Upper lobe of left lung (tissue), 6 donors: ENCODE data around the gene AGBL3. TPM values are rescaled to one million over a fixed set of nuclear protein-coding genes. Genes with fewer than 3 reads are reported as not detected.
A peak's percentile ranks its signal among the peaks of the same experiment; 100 is the strongest.

ENCODE experiments used
- ATAC-seq, 2 donors: fragments of 200-7000 bp; cut with Tn5 transposase; one replicate each; pipeline ENCODE4 v1.9.1; 2022; ENCODE audit warnings: mild to moderate bottlenecking in 2 of 2, moderate library complexity in 2 of 2; ENCODE audit not compliant: low FRiP score in 2 of 2
- DNase-seq, 2 donors: peaks; one replicate each; pipeline ENCODE4 v3.0.0-alpha.2; 2019 to 2020
- H3K27ac ChIP-seq, 4 donors: fragments of 200-600 bp; sonication (generic); one replicate each; pipeline ENCODE4 v1.5.1; 2016 to 2019
- H3K27me3 ChIP-seq, 4 donors: fragments of 200-600 bp; sonication (generic); one replicate each; pipeline ENCODE4 v1.5.1; 2017 to 2019
- H3K36me3 ChIP-seq, 4 donors: fragments of 200-600 bp; sonication (generic); one replicate each; pipeline ENCODE4 v1.5.1; 2016 to 2019
- H3K4me1 ChIP-seq, 4 donors: fragments of 200-600 bp; sonication (generic); one replicate each; pipeline ENCODE4 v1.5.1; 2018 to 2019
- H3K4me3 ChIP-seq, 4 donors: fragments of 200-600 bp; sonication (generic); one replicate each; pipeline ENCODE4 v1.5.1; 2017 to 2019; ENCODE audit warnings: mild to moderate bottlenecking in 2 of 4, moderate library complexity in 1 of 4
- H3K9me3 ChIP-seq, 4 donors: fragments of 200-600 bp; sonication (generic); one replicate each; pipeline ENCODE4 v1.5.1; 2018 to 2019
- EP300 ChIP-seq, 4 donors: sonication (generic); formaldehyde crosslinking; IDR thresholded peaks; one replicate each; pipeline ENCODE4 v1.5.1; 2017; ENCODE audit warnings: antibody characterized with exemption in 4 of 4, control low read depth in 2 of 4
- POLR2A ChIP-seq, 4 donors: fragments of 450-650 bp; IDR thresholded peaks; one replicate each; pipeline ENCODE4 v1.5.1; 2016 to 2017; ENCODE audit warnings: antibody characterized with exemption in 4 of 4, mild to moderate bottlenecking in 2 of 4
- POLR2AphosphoS5 ChIP-seq, 2 donors: sonication (generic); formaldehyde crosslinking; IDR thresholded peaks; one replicate each; pipeline ENCODE4 v1.5.1; 2017; ENCODE audit warnings: antibody characterized with exemption in 2 of 2
- WGBS, 2 donors: methylation state at CpG; one replicate each; pipeline ENCODE4 v1.1.5; 2017 to 2018; 5-methylcytosine and 5-hydroxymethylcytosine counted together
- total RNA-seq, 6 donors: library from RNA; depleted of rRNA in 4 of 6; stranded (reverse); fragments of >200 nt in 4 of 6; gene quantifications; one replicate each; pipeline versions ENCODE4 v1.1.0 to v1.2.1, GENCODE V29; 2016 to 2021
- TF ChIP-seq, protein P1 (sequence below), 6 experiments: fragments of 450-650 bp in 4 of 6; fragments of 200-600 bp in 2 of 6; sonication (generic) in 2 of 6; IDR thresholded peaks; one replicate each; pipeline ENCODE4 v1.5.1; 2016 to 2019; ENCODE audit warnings: antibody characterized with exemption in 6 of 6
- donor health status: DM: no; HTN: no; CAD: no; lungs with moderate emphysema.
- donor health status: DM: no; HTN: yes; CAD: no; lungs with severe emphysema.

Gene AGBL3
- total RNA-seq, 6 donors from 2014 or later, result 1.0 to 5.2 (median 2.5) TPM

DNA sequence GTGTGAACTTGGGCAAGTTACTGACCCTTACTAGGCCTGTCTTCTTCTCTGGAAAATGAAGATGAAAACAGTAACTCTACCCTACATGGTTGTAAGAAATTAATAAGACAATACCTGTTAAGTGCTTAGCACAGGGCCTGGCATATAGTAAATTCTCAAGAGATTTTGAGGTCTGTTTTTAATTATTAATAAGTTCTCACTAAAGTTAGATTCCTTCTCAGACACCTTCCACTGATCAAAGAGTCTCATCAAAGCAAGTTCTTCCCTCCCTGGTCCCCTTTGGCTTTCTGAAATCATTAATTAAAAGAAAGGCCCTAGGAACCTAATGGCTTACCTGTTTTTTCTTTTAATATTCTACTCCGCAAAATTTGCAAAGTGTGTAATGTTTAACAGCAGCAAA is 166.1 kb downstream of the AGBL3 start:
- peaks cover 0 to 14% (median 8%) of the 10 kb centered on the region in 4 donors for H3K9me3 ChIP-seq
- peaks cover 0 to 13% (median under 1%) of the 10 kb centered on the region in 4 donors for H3K36me3 ChIP-seq
- TF ChIP-seq EP300 (IDR thresholded peaks at IDR 0.05) (no peak), POLR2AphosphoS5 (IDR thresholded peaks at IDR 0.05) (no peak), POLR2A (IDR thresholded peaks at IDR 0.05) (no peak)
- TF ChIP-seq, protein P1, sequence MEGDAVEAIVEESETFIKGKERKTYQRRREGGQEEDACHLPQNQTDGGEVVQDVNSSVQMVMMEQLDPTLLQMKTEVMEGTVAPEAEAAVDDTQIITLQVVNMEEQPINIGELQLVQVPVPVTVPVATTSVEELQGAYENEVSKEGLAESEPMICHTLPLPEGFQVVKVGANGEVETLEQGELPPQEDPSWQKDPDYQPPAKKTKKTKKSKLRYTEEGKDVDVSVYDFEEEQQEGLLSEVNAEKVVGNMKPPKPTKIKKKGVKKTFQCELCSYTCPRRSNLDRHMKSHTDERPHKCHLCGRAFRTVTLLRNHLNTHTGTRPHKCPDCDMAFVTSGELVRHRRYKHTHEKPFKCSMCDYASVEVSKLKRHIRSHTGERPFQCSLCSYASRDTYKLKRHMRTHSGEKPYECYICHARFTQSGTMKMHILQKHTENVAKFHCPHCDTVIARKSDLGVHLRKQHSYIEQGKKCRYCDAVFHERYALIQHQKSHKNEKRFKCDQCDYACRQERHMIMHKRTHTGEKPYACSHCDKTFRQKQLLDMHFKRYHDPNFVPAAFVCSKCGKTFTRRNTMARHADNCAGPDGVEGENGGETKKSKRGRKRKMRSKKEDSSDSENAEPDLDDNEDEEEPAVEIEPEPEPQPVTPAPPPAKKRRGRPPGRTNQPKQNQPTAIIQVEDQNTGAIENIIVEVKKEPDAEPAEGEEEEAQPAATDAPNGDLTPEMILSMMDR (IDR thresholded peaks at IDR 0.05), result no peak
- H3K27me3 ChIP-seq, result no peaks in the 10 kb centered on the region
- 90 to 96% methylated on average over 1 of the region's 1 CpG for WGBS, 2 donors
- H3K4me1 ChIP-seq, result peaks cover 11 to 27% (median 18%) of the 10 kb centered on the region in 4 donors
- DNase-seq (no peak), ATAC-seq (no peak)
- peak overlapping the region in 3 of 4 donors; percentile 74 to 94 (median 88) for H3K27ac ChIP-seq
- H3K4me3 ChIP-seq, result no peak overlapping the region

DNA sequence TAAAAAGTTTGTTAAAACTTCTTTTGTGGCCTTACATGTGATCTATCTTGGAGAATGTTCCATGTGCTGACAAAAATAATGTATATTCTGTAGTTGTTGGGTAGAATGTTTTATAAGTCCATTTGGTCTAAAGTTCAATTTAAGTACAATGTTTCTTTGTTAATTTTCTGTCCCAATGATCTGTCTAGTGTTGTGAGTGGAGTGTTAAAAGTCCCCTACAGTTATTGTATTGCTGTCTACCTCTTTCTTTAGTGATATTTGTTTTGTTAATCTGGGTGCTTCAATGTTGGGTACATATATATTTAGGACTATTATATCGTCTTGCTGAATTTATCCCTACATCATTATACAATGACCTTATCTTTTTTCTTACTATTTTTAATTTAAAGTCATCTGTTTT is 168.4 kb downstream of the AGBL3 start:
- TF ChIP-seq POLR2AphosphoS5 (IDR thresholded peaks at IDR 0.05) (no peak), POLR2A (IDR thresholded peaks at IDR 0.05) (no peak), EP300 (IDR thresholded peaks at IDR 0.05) (no peak)
- TF ChIP-seq, protein P1 (IDR thresholded peaks at IDR 0.05), result no peak
- ATAC-seq (no peak), DNase-seq (no peak)
- Histone ChIP-seq H3K4me1 (peaks cover 32 to 48% (median 37%) of the 10 kb centered on the region in 4 donors), H3K36me3 (peaks cover 0 to 16% (median 2%) of the 10 kb centered on the region in 4 donors), H3K4me3 (no peak overlapping the region), H3K9me3 (peaks cover 0 to 14% (median 8%) of the 10 kb centered on the region in 4 donors), H3K27me3 (no peaks in the 10 kb centered on the region), H3K27ac (peak overlapping the region in 1 of 4 donors; percentile 10)
- WGBS, 2 donors, result 75 to 82% methylated on average over 1 of the region's 1 CpG

DNA sequence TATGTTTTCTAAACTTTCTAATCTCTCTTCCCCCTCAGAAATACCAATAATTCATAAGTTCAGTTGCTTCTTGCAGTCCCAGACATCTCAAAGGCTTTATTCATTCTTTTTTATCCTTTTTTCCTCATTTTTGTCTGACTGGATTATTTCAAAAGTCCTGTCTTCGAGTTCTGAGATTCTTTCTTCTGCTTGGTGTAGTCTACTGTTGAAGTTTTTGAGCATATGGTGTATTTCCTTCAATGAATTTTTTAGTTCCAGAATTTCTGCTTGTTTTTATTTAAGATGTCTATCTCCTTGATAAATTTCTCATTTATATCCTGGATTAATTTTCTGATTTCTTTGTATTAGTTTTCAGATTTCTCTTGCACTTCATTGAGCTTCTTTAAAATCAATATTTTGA is 170.0 kb downstream of the AGBL3 start:
- TF ChIP-seq, protein P1 (IDR thresholded peaks at IDR 0.05), result no peak
- TF ChIP-seq EP300 (IDR thresholded peaks at IDR 0.05) (no peak), POLR2AphosphoS5 (IDR thresholded peaks at IDR 0.05) (no peak), POLR2A (IDR thresholded peaks at IDR 0.05) (no peak)
- peaks cover 41 to 53% (median 45%) of the 10 kb centered on the region in 4 donors for H3K4me1 ChIP-seq
- 89 to 96% methylated on average over 1 of the region's 1 CpG for WGBS, 2 donors
- H3K9me3 ChIP-seq, result peaks cover 0 to 14% (median 8%) of the 10 kb centered on the region in 4 donors
- ATAC-seq, result no peak
- DNase-seq, result no peak
- H3K27ac ChIP-seq, result no peak overlapping the region
- H3K4me3 ChIP-seq, result no peak overlapping the region
- peaks cover 0 to 16% (median 2%) of the 10 kb centered on the region in 4 donors for H3K36me3 ChIP-seq
- no peaks in the 10 kb centered on the region for H3K27me3 ChIP-seq

DNA sequence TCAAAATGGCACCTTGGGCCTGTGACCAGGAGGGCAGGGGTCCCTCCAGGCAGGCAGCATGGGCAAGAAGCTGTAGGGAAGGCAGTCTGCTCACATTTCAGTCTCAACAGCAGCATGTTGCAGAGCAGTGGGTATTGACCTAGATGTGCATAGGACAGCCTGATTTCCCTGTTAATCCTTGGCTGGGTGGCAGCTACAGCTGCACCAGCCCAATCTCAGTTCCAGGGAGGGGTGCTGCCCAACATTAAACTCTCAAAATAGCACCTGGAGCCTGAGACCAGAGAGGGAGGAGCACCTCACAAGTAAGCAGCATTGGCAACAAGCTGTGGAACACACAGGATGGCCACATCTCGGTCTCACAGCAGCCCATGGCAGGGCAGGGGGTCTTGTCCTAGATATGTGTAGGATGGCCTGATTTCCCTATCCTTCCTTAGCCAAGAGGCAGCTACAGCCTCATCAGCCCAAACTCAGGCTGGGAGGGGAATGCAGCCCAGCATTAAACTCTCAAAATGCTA is 171.9 kb downstream of the AGBL3 start:
- Histone ChIP-seq H3K27me3 (no peaks in the 10 kb centered on the region), H3K27ac (peak overlapping the region; percentile 69 to 81 (median 80)), H3K36me3 (peaks cover 0 to 14% (median 2%) of the 10 kb centered on the region in 4 donors), H3K4me1 (peaks cover 40 to 50% (median 45%) of the 10 kb centered on the region in 4 donors), H3K9me3 (peaks cover 0 to 14% (median 8%) of the 10 kb centered on the region in 4 donors), H3K4me3 (no peak overlapping the region)
- 100% methylated on average over 1 of the region's 1 CpG; no CpG with 5 or more reads in 1 of the 2 donors for WGBS, 2 donors
- no peak for ATAC-seq
- no peak for DNase-seq
- no peak for TF ChIP-seq POLR2AphosphoS5 (IDR thresholded peaks at IDR 0.05)
- TF ChIP-seq, protein P1 (IDR thresholded peaks at IDR 0.05), result no peak
- no peak for TF ChIP-seq POLR2A (IDR thresholded peaks at IDR 0.05)
- no peak for TF ChIP-seq EP300 (IDR thresholded peaks at IDR 0.05)

DNA sequence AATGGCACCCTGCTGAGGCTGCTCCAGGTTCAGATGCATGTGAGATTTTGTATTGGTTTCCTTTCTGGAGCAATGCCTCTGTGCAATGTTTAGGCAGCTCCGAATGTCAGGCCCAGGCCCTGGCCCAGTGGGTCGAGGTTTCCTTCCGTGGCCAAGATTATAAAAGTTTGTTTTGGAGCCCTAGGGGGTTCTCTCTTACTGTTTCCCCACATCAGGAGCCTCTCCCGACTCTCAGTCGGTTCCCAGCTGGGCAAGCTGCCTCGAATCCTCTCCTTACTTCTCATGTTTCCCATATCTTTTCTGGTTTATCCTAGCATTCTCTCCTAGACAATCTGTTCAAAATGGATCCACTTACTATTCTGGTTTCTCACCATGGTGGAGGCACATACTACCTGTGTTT is 172.6 kb downstream of the AGBL3 start:
- no peaks in the 10 kb centered on the region for H3K27me3 ChIP-seq
- peaks cover 43 to 56% (median 49%) of the 10 kb centered on the region in 4 donors for H3K4me1 ChIP-seq
- DNase-seq (no peak), ATAC-seq (no peak)
- peaks cover 0 to 14% (median 8%) of the 10 kb centered on the region in 4 donors for H3K9me3 ChIP-seq
- H3K36me3 ChIP-seq, result peaks cover 0 to 14% (median 2%) of the 10 kb centered on the region in 4 donors
- peak overlapping the region; percentile 69 to 81 (median 80) for H3K27ac ChIP-seq
- no peak overlapping the region for H3K4me3 ChIP-seq
- 72 to 82% methylated on average over 6 of the region's 6 CpGs for WGBS, 2 donors
- TF ChIP-seq EP300 (IDR thresholded peaks at IDR 0.05) (no peak), POLR2A (IDR thresholded peaks at IDR 0.05) (no peak), POLR2AphosphoS5 (IDR thresholded peaks at IDR 0.05) (no peak)
- TF ChIP-seq, protein P1 (IDR thresholded peaks at IDR 0.05), result no peak
